Thoracic aorta (tissue), 2 donors: ENCODE measurements around the gene CPLANE1. TPM values are rescaled to one million over a fixed set of nuclear protein-coding genes. Genes with fewer than 3 reads are reported as not detected.

Experiments
- ATAC-seq: fragments of 150-250 bp; one replicate; pipeline ENCODE4 v1.8.0; 2017; ENCODE audit warnings: low read depth; ENCODE audit not compliant: insufficient number of reproducible peaks, low FRiP score
- DNase-seq: peaks from one replicate; pipeline ENCODE4 v3.0.0-alpha.2; 2020; ENCODE audit warnings: low spot score
- H3K27ac ChIP-seq, 2 donors: fragments of 200-600 bp; sonication (generic); 1 replicate in 1 of 2; 2 replicates in 1 of 2; pipeline ENCODE4 v1.5.1; 2016; ENCODE audit warnings: mild to moderate bottlenecking in 2 of 2, moderate library complexity in 2 of 2
- H3K27me3 ChIP-seq: fragments of 200-600 bp; sonication (generic); replicated peaks from 2 replicates; pipeline ENCODE4 v1.6.0; 2016; ENCODE audit warnings: mild to moderate bottlenecking; ENCODE audit not compliant: insufficient read depth
- H3K36me3 ChIP-seq: fragments of 200-600 bp; sonication (generic); one replicate; pipeline ENCODE4 v1.5.1; 2016
- H3K4me1 ChIP-seq, 2 donors: fragments of 200-600 bp; sonication (generic); 1 replicate in 1 of 2; 2 replicates in 1 of 2; pipeline versions ENCODE4 v1.5.1 to v1.6.0; 2016; ENCODE audit warnings: low read depth in 2 of 2, mild to moderate bottlenecking in 1 of 2; ENCODE audit not compliant: control insufficient read depth in 1 of 2
- H3K4me3 ChIP-seq: fragments of 200-600 bp; sonication (generic); 2 replicates; pipeline ENCODE4 v1.5.1; 2016; ENCODE audit warnings: mild to moderate bottlenecking
- H3K9me3 ChIP-seq: fragments of 200-600 bp; sonication (generic); 2 replicates; pipeline ENCODE4 v1.5.1; 2016
- CTCF ChIP-seq: fragments of 200-600 bp; sonication (generic); IDR thresholded peaks from one replicate; pipeline ENCODE4 v1.5.1; 2019; ENCODE audit warnings: antibody characterized with exemption
- total RNA-seq, 2 donors: library from RNA; depleted of rRNA; stranded (reverse); fragments of >200 nt; gene quantifications; one replicate each; pipeline versions ENCODE4 v1.1.0 to v1.2.3, GENCODE V29; 2016

Gene CPLANE1
- total RNA-seq, 2 donors from 2014 or later = 24.1 to 44.0 TPM

- TF ChIP-seq CTCF = no peak
- no peak for ATAC-seq
- Histone ChIP-seq H3K27ac (no peak overlapping the region), H3K4me3 (no peak overlapping the region), H3K9me3 (no peaks in the 10 kb centered on the region), H3K36me3 (peaks cover 25% of the 10 kb centered on the region), H3K27me3 (no peaks in the 10 kb centered on the region), H3K4me1 (no peaks in the 10 kb centered on the region)
- DNase-seq = no peak
Observed at GRCh38 chr5:37080697-37081096, 168.5 kb downstream of the CPLANE1 start.

DNA sequence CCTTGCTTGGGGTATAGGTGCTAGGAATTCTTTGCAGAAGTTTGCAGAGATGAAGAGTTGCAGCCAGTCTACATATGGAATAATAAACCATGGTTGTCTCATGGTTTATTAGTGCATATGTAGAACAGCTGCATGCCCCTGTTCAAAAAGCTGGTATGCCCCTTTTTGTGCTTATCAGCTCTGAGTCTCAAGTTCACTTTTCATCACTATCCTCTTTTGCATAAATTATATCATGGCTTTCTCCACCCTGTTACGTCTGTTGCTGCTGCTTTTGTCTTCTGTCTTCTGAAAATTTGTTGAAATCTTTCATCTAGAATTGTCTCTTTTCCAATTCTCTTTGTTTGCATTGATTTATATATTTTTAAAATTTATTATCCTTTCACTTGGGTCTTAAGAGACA, 172.0 kb downstream of the CPLANE1 start:
- Histone ChIP-seq H3K4me1 (peaks cover 0 to 6% of the 10 kb centered on the region in 2 donors), H3K4me3 (no peak overlapping the region), H3K27me3 (no peaks in the 10 kb centered on the region), H3K36me3 (peaks cover 21% of the 10 kb centered on the region), H3K9me3 (no peaks in the 10 kb centered on the region), H3K27ac (no peak overlapping the region)
- ATAC-seq (no peak), DNase-seq (no peak)
- TF ChIP-seq CTCF = no peak

GRCh38 chr5:37075399-37075950, 173.7 kb downstream of the CPLANE1 start:
- Histone ChIP-seq H3K36me3 (peaks cover 13% of the 10 kb centered on the region), H3K9me3 (no peaks in the 10 kb centered on the region), H3K4me3 (no peak overlapping the region), H3K27me3 (no peaks in the 10 kb centered on the region), H3K27ac (no peak overlapping the region), H3K4me1 (peaks cover 5 to 14% of the 10 kb centered on the region in 2 donors)
- ATAC-seq = no peak
- no peak for TF ChIP-seq CTCF
- no peak for DNase-seq

GRCh38 chr5:37071901-37072581, 177.1 kb downstream of the CPLANE1 start:
- H3K36me3 ChIP-seq = peaks cover under 1% of the 10 kb centered on the region
- ATAC-seq (no peak), DNase-seq (no peak)
- no peaks in the 10 kb centered on the region for H3K9me3 ChIP-seq
- peaks cover 5 to 14% of the 10 kb centered on the region in 2 donors for H3K4me1 ChIP-seq
- no peaks in the 10 kb centered on the region for H3K27me3 ChIP-seq
- peak overlapping the region in 1 of 2 donors; percentile 18 for H3K27ac ChIP-seq
- H3K4me3 ChIP-seq = no peak overlapping the region
- no peak for TF ChIP-seq CTCF

GRCh38 chr5:37071487-37071886, 177.7 kb downstream of the CPLANE1 start:
- TF ChIP-seq CTCF = no peak
- peaks cover 5 to 14% of the 10 kb centered on the region in 2 donors for H3K4me1 ChIP-seq
- ATAC-seq = no peak

More at GRCh38 chr5:37071487-37071886, 177.7 kb downstream of the CPLANE1 start:
- H3K27ac ChIP-seq = peak overlapping the region in 1 of 2 donors; percentile 18
- no peaks in the 10 kb centered on the region for H3K27me3 ChIP-seq
- peaks cover 5% of the 10 kb centered on the region for H3K36me3 ChIP-seq
- H3K9me3 ChIP-seq = no peaks in the 10 kb centered on the region
- no peak overlapping the region for H3K4me3 ChIP-seq
- no peak for DNase-seq
